ENCODE data around the gene CCAR1.
"Not testable (repeated sequence)": the region's sequence is repeated elsewhere in the genome, so short reads cannot be mapped to it uniquely, and the experiment has no call there.

The CCAR1 gene

GRCh38 chr10:68828833-68829232, 107.8 kb downstream of the CCAR1 start:
- DNase-seq (ENCODE audit: low spot score), result no peak

- no peak for DNase-seq (ENCODE audit: low spot score)
Observed at GRCh38 chr10:68829521-68829920, 108.5 kb downstream of the CCAR1 start.

GRCh38 chr10:68829952-68830351, 108.9 kb downstream of the CCAR1 start:
- DNase-seq (ENCODE audit: low spot score), result no peak

GRCh38 chr10:68831961-68832455, 111.0 kb downstream of the CCAR1 start:
- no peak for DNase-seq (ENCODE audit: low spot score)

- no peak for DNase-seq (ENCODE audit: low spot score)
Observed at GRCh38 chr10:68832601-68833000, 111.6 kb downstream of the CCAR1 start.

GRCh38 chr10:68837626-68838322, 116.7 kb downstream of the CCAR1 start:
- no peak for DNase-seq (ENCODE audit: low spot score)

GRCh38 chr10:68840650-68841049, 119.6 kb downstream of the CCAR1 start:
- DNase-seq (ENCODE audit: low spot score), result not testable (repeated sequence)
